Suppressor macrophage (primary cell): ENCODE measurements around the gene PIK3C2A.
A peak's percentile ranks its signal among the peaks of the same experiment; 100 is the strongest.
"Not testable (repeated sequence)": the region's sequence is repeated elsewhere in the genome, so short reads cannot be mapped to it uniquely, and the experiment has no call there.

ENCODE experiments used
- DNase-seq, 4 experiments: peaks; one replicate each; pipeline ENCODE4 v3.0.0-alpha.2; 2020 to 2022
- total RNA-seq, 17 experiments: gene quantifications; one replicate each; lab custom pipeline; 2026; ENCODE audit warnings: mixed read lengths in 6 of 17, inconsistent platforms in 3 of 17; lab: John Stamatoyannopoulos, UW

Gene PIK3C2A
- 40.1 to 168 (median 99.9) reads per million in 17 experiments for total RNA-seq

- peak; percentile 92 to 96 (median 94) for DNase-seq
Measured at GRCh38 chr11:17207317-17208256, at the start of gene PIK3C2A. Gene PIK3C2A (minus strand): TSS chr11:17207986. CDS start chr11:17169741, 38,245 bp downstream.

- DNase-seq: no peak
Measured at GRCh38 chr11:17257196-17257595, 49.4 kb upstream of the PIK3C2A start.

- DNase-seq: peak in 1 of 4 experiments; percentile 36
Measured at GRCh38 chr11:17256512-17256911, 48.7 kb upstream of the PIK3C2A start.

- no peak for DNase-seq
Measured at GRCh38 chr11:17252704-17253103, 44.9 kb upstream of the PIK3C2A start.

GRCh38 chr11:17250561-17251350, 43.0 kb upstream of the PIK3C2A start:
- DNase-seq: no peak

- peak in 1 of 4 experiments; percentile 29 for DNase-seq
Measured at GRCh38 chr11:17244046-17244445, 36.3 kb upstream of the PIK3C2A start.

GRCh38 chr11:17242954-17243353, 35.2 kb upstream of the PIK3C2A start:
- DNase-seq: not testable (repeated sequence)

- no peak for DNase-seq
Measured at GRCh38 chr11:17240780-17241179, 33.0 kb upstream of the PIK3C2A start.

- DNase-seq: not testable (repeated sequence)
Measured at GRCh38 chr11:17239927-17240326, 32.1 kb upstream of the PIK3C2A start.

GRCh38 chr11:17238377-17238776, 30.6 kb upstream of the PIK3C2A start:
- peak in 1 of 4 experiments; percentile 11 for DNase-seq

GRCh38 chr11:17233101-17233500, 25.3 kb upstream of the PIK3C2A start:
- no peak for DNase-seq

GRCh38 chr11:17230867-17231851, 23.4 kb upstream of the PIK3C2A start:
- peak in 1 of 4 experiments; percentile 17 for DNase-seq

GRCh38 chr11:17229481-17230152, 21.8 kb upstream of the PIK3C2A start:
- DNase-seq: no peak

- DNase-seq: not testable (repeated sequence)
Measured at GRCh38 chr11:17228186-17228925, 20.6 kb upstream of the PIK3C2A start.

GRCh38 chr11:17224727-17225126, 16.9 kb upstream of the PIK3C2A start:
- no peak for DNase-seq

GRCh38 chr11:17221968-17222367, 14.2 kb upstream of the PIK3C2A start:
- peak; percentile 37 to 69 (median 56) for DNase-seq

GRCh38 chr11:17219016-17219415, 11.2 kb upstream of the PIK3C2A start:
- DNase-seq: no peak

GRCh38 chr11:17218403-17218802, 10.6 kb upstream of the PIK3C2A start:
- DNase-seq: no peak

GRCh38 chr11:17217401-17217800, 9.6 kb upstream of the PIK3C2A start:
- no peak for DNase-seq

- no peak for DNase-seq
Measured at GRCh38 chr11:17214338-17214737, 6.6 kb upstream of the PIK3C2A start.

- DNase-seq: peak; percentile 12 to 70 (median 52)
Measured at GRCh38 chr11:17211286-17211685, 3.5 kb upstream of the PIK3C2A start.
